Measurements from ENCODE around the gene PLTP. TPM values are rescaled to one million over a fixed set of nuclear protein-coding genes. Genes with fewer than 3 reads are reported as not detected.

The PLTP gene
- total RNA-seq, 4 donors from 2014 or later, result 49.2 to 138 (median 70.4) TPM

GRCh38 chr20:45872626-45873025, 39.3 kb downstream of the PLTP start:
- Histone ChIP-seq H3K27ac (no peak overlapping the region), H3K4me3 (no peak overlapping the region), H3K9me3 (no peaks in the 10 kb centered on the region)

GRCh38 chr20:45867819-45868176, 44.2 kb downstream of the PLTP start:
- no peak overlapping the region for H3K4me3 ChIP-seq
- no peak for DNase-seq (ENCODE audit: low spot score in 2 of 2)
- TF ChIP-seq CTCF (IDR thresholded peaks at IDR 0.05), result no peak
- no peak for TF ChIP-seq EP300 (IDR thresholded peaks at IDR 0.05)
- TF ChIP-seq POLR2AphosphoS5 (IDR thresholded peaks at IDR 0.05), result no peak
- no peak for TF ChIP-seq POLR2A (IDR thresholded peaks at IDR 0.05)
- no peaks in the 10 kb centered on the region for H3K9me3 ChIP-seq
- H3K36me3 ChIP-seq, result no peaks in the 10 kb centered on the region
- H3K27ac ChIP-seq, result no peak overlapping the region
- H3K27me3 ChIP-seq, result no peaks in the 10 kb centered on the region
- H3K4me1 ChIP-seq, result no peaks in the 10 kb centered on the region

More at GRCh38 chr20:45872626-45873025, 39.3 kb downstream of the PLTP start:
- no peak for DNase-seq (ENCODE audit: low spot score in 2 of 2)
- H3K36me3 ChIP-seq, result peaks cover 4% of the 10 kb centered on the region
- TF ChIP-seq POLR2A (IDR thresholded peaks at IDR 0.05) (no peak), POLR2AphosphoS5 (IDR thresholded peaks at IDR 0.05) (no peak), EP300 (IDR thresholded peaks at IDR 0.05) (no peak), CTCF (IDR thresholded peaks at IDR 0.05) (no peak)
- peaks cover 2% of the 10 kb centered on the region for H3K4me1 ChIP-seq
- 92% methylated on average over 3 of the region's 4 CpGs for WGBS
- H3K27me3 ChIP-seq, result no peaks in the 10 kb centered on the region

- no peak overlapping the region for H3K4me3 ChIP-seq
- no peak overlapping the region for H3K27ac ChIP-seq
- no peak for TF ChIP-seq CTCF (IDR thresholded peaks at IDR 0.05)
- TF ChIP-seq EP300 (IDR thresholded peaks at IDR 0.05), result no peak
- TF ChIP-seq POLR2A (IDR thresholded peaks at IDR 0.05), result no peak
- no peak for TF ChIP-seq POLR2AphosphoS5 (IDR thresholded peaks at IDR 0.05)
- H3K4me1 ChIP-seq, result no peaks in the 10 kb centered on the region
- WGBS, result 86% methylated on average over 6 of the region's 6 CpGs
- no peaks in the 10 kb centered on the region for H3K27me3 ChIP-seq
- no peaks in the 10 kb centered on the region for H3K9me3 ChIP-seq
- H3K36me3 ChIP-seq, result no peaks in the 10 kb centered on the region
- no peak for DNase-seq (ENCODE audit: low spot score in 2 of 2)
Measured at GRCh38 chr20:45867136-45867818, 44.7 kb downstream of the PLTP start.

GRCh38 chr20:45866454-45866853, 45.5 kb downstream of the PLTP start:
- H3K4me3 ChIP-seq, result no peak overlapping the region
- WGBS, result 91% methylated on average over 5 of the region's 5 CpGs
- no peaks in the 10 kb centered on the region for H3K4me1 ChIP-seq
- no peaks in the 10 kb centered on the region for H3K36me3 ChIP-seq
- H3K27ac ChIP-seq, result no peak overlapping the region
- no peak for TF ChIP-seq POLR2AphosphoS5 (IDR thresholded peaks at IDR 0.05)
- no peak for TF ChIP-seq EP300 (IDR thresholded peaks at IDR 0.05)
- TF ChIP-seq POLR2A (IDR thresholded peaks at IDR 0.05), result no peak
- no peak for TF ChIP-seq CTCF (IDR thresholded peaks at IDR 0.05)
- no peak for DNase-seq (ENCODE audit: low spot score in 2 of 2)
- H3K9me3 ChIP-seq, result no peaks in the 10 kb centered on the region
- no peaks in the 10 kb centered on the region for H3K27me3 ChIP-seq

GRCh38 chr20:45863543-45864470, 48.1 kb downstream of the PLTP start:
- Histone ChIP-seq H3K4me3 (no peak overlapping the region), H3K27ac (no peak overlapping the region), H3K4me1 (no peaks in the 10 kb centered on the region), H3K36me3 (no peaks in the 10 kb centered on the region), H3K9me3 (no peaks in the 10 kb centered on the region), H3K27me3 (no peaks in the 10 kb centered on the region)
- no peak for TF ChIP-seq CTCF (IDR thresholded peaks at IDR 0.05)
- TF ChIP-seq POLR2AphosphoS5 (IDR thresholded peaks at IDR 0.05), result no peak
- TF ChIP-seq POLR2A (IDR thresholded peaks at IDR 0.05), result no peak
- TF ChIP-seq EP300 (IDR thresholded peaks at IDR 0.05), result no peak
- no peak for DNase-seq (ENCODE audit: low spot score in 2 of 2)
- WGBS, result 82% methylated on average over 7 of the region's 7 CpGs

Measured in suprapubic skin (tissue), 4 donors.